Smooth muscle cell (in vitro differentiated cells): ENCODE results near the gene TNFRSF1B. TPM values are rescaled to one million over a fixed set of nuclear protein-coding genes. Genes with fewer than 3 reads are reported as not detected.

Source experiments
- DNase-seq: peaks from one replicate; lab custom pipeline; 2025; ENCODE audit not compliant: unreplicated experiment; lab: John Stamatoyannopoulos, UW
- H2AFZ ChIP-seq: fragments of 200-600 bp; sonication (generic); 2 replicates; pipeline ENCODE4 v1.6.0; 2016; ENCODE audit warnings: antibody characterized with exemption, low read depth, mild to moderate bottlenecking
- H3F3A ChIP-seq: fragments of 200-600 bp; sonication (generic); 2 replicates; pipeline ENCODE4 v1.6.0; 2017; ENCODE audit warnings: antibody characterized with exemption, low read depth
- H3K27ac ChIP-seq: fragments of 200-600 bp; sonication (generic); 2 replicates; pipeline ENCODE4 v1.5.1; 2016; ENCODE audit warnings: low read depth, mild to moderate bottlenecking
- H3K27me3 ChIP-seq: fragments of 200-600 bp; sonication (generic); 2 replicates; pipeline ENCODE4 v1.6.1; 2016; ENCODE audit warnings: low read depth, mild to moderate bottlenecking
- H3K36me3 ChIP-seq: fragments of 200-600 bp; sonication (generic); 2 replicates; pipeline ENCODE4 v1.5.1; 2016; ENCODE audit warnings: low read depth
- H3K4me1 ChIP-seq: fragments of 200-600 bp; sonication (generic); 2 replicates; pipeline ENCODE4 v1.5.1; 2016; ENCODE audit warnings: low read depth
- H3K4me2 ChIP-seq: fragments of 200-600 bp; sonication (generic); 2 replicates; pipeline ENCODE4 v1.6.0; 2016; ENCODE audit warnings: mild to moderate bottlenecking
- H3K4me3 ChIP-seq: fragments of 200-600 bp; sonication (generic); 2 replicates; pipeline ENCODE4 v1.5.1; 2016; ENCODE audit warnings: mild to moderate bottlenecking
- H3K79me2 ChIP-seq: fragments of 200-600 bp; sonication (generic); 2 replicates; pipeline ENCODE4 v1.6.0; 2016; ENCODE audit warnings: low read depth, mild to moderate bottlenecking
- H3K9ac ChIP-seq: fragments of 200-600 bp; sonication (generic); 2 replicates; pipeline ENCODE4 v1.6.0; 2016; ENCODE audit warnings: low read depth
- H3K9me3 ChIP-seq: fragments of 200-600 bp; sonication (generic); replicated peaks from 2 replicates; pipeline ENCODE4 v1.5.1; 2016; ENCODE audit warnings: low read depth
- H4K20me1 ChIP-seq: fragments of 200-600 bp; sonication (generic); 2 replicates; pipeline ENCODE4 v1.6.0; 2016; ENCODE audit warnings: low read depth
- WGBS: methylation state at CpG from one replicate; pipeline ENCODE4 v1.1.7; 2016; ENCODE audit warnings: low lambda C conversion rate; 5-methylcytosine and 5-hydroxymethylcytosine counted together
- polyA plus RNA-seq: library from polyadenylated mRNA; unstranded; fragments of >200 nt; fragmentation: Nextera tagmentation; extraction: Ambion mirVana; gene quantifications from 2 replicates; pipeline ENCODE4 v1.2.1, GENCODE V29; 2016
- total RNA-seq: library from RNA; depleted of rRNA; stranded (reverse); fragments of >200 nt; gene quantifications from 2 replicates; pipeline ENCODE4 v1.2.3, GENCODE V29; 2014
- TF ChIP-seq, protein P1 (sequence below): fragments of 200-600 bp; sonication (generic); IDR thresholded peaks from 2 replicates; pipeline ENCODE4 v1.5.1; 2017; ENCODE audit warnings: borderline replicate concordance, mild to moderate bottlenecking, antibody characterized with exemption; ENCODE audit not compliant: insufficient read depth, poor library complexity, severe bottlenecking

TNFRSF1B gene
- total and polyA plus RNA-seq, 2 experiments from 2014 or later, result 9.0 to 20.3 TPM

DNA sequence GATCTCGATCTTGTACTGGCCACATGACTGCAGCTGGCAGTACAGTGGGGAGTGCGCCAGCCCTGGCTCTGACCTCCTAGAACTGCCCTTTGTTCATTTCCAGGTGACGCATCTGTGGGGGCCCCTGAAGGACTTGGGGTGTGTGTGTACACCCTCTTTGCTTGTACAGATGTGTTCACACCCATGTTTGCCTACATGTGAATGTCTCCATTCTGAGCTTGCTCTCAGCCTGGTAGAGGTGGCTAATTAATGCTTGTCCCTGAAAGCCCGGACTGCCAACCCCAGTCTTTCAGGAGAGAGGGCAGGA lies 19.8 kb downstream of the TNFRSF1B start:
- Histone ChIP-seq H3K36me3 (no peaks in the 10 kb centered on the region), H3K27ac (no peak overlapping the region), H3K4me1 (peaks cover 14% of the 10 kb centered on the region), H3K79me2 (no peaks in the 10 kb centered on the region), H3F3A (no peaks in the 10 kb centered on the region), H3K4me2 (no peak overlapping the region), H4K20me1 (no peaks in the 10 kb centered on the region), H2AFZ (no peak overlapping the region), H3K9me3 (no peaks in the 10 kb centered on the region), H3K4me3 (no peak overlapping the region), H3K9ac (no peak overlapping the region), H3K27me3 (no peaks in the 10 kb centered on the region)
- DNase-seq, result no peak
- TF ChIP-seq, protein P1, sequence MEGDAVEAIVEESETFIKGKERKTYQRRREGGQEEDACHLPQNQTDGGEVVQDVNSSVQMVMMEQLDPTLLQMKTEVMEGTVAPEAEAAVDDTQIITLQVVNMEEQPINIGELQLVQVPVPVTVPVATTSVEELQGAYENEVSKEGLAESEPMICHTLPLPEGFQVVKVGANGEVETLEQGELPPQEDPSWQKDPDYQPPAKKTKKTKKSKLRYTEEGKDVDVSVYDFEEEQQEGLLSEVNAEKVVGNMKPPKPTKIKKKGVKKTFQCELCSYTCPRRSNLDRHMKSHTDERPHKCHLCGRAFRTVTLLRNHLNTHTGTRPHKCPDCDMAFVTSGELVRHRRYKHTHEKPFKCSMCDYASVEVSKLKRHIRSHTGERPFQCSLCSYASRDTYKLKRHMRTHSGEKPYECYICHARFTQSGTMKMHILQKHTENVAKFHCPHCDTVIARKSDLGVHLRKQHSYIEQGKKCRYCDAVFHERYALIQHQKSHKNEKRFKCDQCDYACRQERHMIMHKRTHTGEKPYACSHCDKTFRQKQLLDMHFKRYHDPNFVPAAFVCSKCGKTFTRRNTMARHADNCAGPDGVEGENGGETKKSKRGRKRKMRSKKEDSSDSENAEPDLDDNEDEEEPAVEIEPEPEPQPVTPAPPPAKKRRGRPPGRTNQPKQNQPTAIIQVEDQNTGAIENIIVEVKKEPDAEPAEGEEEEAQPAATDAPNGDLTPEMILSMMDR, result no peak
- 81% methylated on average over 4 of the region's 4 CpGs for WGBS

DNA sequence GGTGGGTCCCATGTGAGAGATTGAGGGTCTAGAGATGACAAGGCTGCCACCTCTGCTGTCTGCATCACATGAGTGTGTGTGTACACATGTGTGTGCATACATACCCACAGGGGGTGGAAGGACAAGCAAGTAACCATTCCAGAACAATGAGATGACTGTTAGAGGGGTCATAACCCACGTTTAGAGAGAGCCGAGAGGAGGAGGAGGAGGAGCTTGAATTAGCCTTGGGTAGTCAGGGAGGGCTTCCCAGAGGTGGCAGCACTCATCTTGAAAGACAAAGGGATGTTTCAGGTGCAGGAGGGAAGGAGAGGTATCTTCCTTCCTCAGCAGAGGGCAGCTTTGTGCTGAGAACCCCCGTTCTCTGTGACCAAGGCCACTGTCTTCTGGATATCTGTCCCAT lies 21.3 kb downstream of the TNFRSF1B start:
- no peak overlapping the region for H3K9ac ChIP-seq
- H4K20me1 ChIP-seq, result no peaks in the 10 kb centered on the region
- no peak overlapping the region for H3K4me3 ChIP-seq
- no peak overlapping the region for H3K4me2 ChIP-seq
- DNase-seq, result no peak
- no peak overlapping the region for H3K27ac ChIP-seq
- TF ChIP-seq, protein P1, result no peak
- H3K79me2 ChIP-seq, result no peaks in the 10 kb centered on the region
- H2AFZ ChIP-seq, result no peak overlapping the region
- 62% methylated on average over 3 of the region's 3 CpGs for WGBS
- H3K27me3 ChIP-seq, result no peaks in the 10 kb centered on the region
- H3K36me3 ChIP-seq, result no peaks in the 10 kb centered on the region
- no peaks in the 10 kb centered on the region for H3F3A ChIP-seq
- peaks cover 14% of the 10 kb centered on the region for H3K4me1 ChIP-seq
- H3K9me3 ChIP-seq, result no peaks in the 10 kb centered on the region

DNA sequence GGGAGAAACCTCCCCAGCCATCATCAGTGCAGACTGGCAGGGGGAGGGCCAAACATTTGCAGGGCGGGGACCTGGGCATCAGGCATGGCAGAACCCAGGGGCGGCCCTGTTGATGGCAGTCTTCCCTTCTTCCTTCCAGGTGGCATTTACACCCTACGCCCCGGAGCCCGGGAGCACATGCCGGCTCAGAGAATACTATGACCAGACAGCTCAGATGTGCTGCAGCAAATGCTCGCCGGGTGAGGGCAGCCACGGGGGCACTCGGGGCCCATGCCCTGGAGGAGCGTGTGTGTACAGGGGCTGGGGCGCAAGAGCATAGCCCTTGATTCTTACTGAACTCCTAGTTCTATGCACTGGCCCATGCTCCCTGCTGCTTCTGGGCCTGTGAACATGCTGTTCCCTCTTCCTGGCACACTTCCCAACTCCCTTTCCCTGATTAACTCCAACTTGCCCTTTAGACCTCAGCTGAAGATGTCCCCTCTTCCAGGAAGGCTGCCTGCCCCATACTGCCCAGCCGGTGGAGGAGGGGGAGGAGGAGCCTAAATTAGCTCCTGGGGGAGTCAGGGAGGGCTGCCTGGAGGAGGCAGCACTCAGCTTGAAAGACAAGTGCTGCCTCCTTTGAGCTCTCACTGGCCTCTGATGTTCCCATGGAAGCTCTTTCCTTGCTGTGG lies 22.0 kb downstream of the TNFRSF1B start:
- DNase-seq, result no peak
- TF ChIP-seq, protein P1, result no peak
- Histone ChIP-seq H3K4me2 (no peak overlapping the region), H3K27me3 (no peaks in the 10 kb centered on the region), H3K9ac (no peak overlapping the region), H3K79me2 (no peaks in the 10 kb centered on the region), H3F3A (no peaks in the 10 kb centered on the region), H3K27ac (no peak overlapping the region), H4K20me1 (no peaks in the 10 kb centered on the region), H2AFZ (no peak overlapping the region), H3K9me3 (no peaks in the 10 kb centered on the region), H3K36me3 (no peaks in the 10 kb centered on the region), H3K4me3 (no peak overlapping the region), H3K4me1 (peaks cover 13% of the 10 kb centered on the region)
- WGBS, result 89% methylated on average over 13 of the region's 13 CpGs

DNA sequence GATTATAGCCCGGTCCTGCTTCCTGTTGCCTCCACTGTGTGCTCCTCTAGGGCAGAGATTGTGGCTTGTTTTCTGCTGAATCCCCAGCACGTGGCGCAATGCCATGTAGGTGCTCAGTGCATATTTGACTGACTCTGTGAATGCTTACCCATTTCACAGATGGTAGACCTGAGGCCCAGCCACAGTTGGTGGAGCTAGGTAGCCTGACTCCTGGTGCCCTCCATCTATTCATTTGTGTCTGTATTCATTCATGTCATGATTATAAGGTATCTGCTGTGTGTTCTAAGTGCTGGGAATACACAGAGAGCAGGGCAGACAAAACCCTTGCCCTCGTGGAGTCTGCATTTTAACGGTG lies 22.5 kb downstream of the TNFRSF1B start:
- Histone ChIP-seq H3K9ac (no peak overlapping the region), H2AFZ (no peak overlapping the region), H3K4me3 (no peak overlapping the region), H4K20me1 (no peaks in the 10 kb centered on the region), H3F3A (no peaks in the 10 kb centered on the region), H3K4me2 (no peak overlapping the region), H3K79me2 (no peaks in the 10 kb centered on the region), H3K36me3 (no peaks in the 10 kb centered on the region), H3K27ac (no peak overlapping the region), H3K27me3 (no peaks in the 10 kb centered on the region), H3K9me3 (no peaks in the 10 kb centered on the region), H3K4me1 (peaks cover 8% of the 10 kb centered on the region)
- no peak for DNase-seq
- 82% methylated on average over 5 of the region's 5 CpGs for WGBS
- TF ChIP-seq, protein P1, result no peak
